COLO668 (cell line): ENCODE data around the gene DKK1.

Experiments
- DNase-seq: peaks from one replicate; lab custom pipeline; 2025; ENCODE audit not compliant: unreplicated experiment; lab: John Stamatoyannopoulos, UW

DKK1 gene

DNA sequence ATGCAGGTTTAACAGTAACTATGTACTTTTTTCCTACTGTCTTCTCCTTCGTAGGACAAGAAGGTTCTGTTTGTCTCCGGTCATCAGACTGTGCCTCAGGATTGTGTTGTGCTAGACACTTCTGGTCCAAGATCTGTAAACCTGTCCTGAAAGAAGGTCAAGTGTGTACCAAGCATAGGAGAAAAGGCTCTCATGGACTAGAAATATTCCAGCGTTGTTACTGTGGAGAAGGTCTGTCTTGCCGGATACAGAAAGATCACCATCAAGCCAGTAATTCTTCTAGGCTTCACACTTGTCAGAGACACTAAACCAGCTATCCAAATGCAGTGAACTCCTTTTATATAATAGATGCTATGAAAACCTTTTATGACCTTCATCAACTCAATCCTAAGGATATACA is 2.4 kb downstream of the DKK1 start:
- DNase-seq, result no peak

DNA sequence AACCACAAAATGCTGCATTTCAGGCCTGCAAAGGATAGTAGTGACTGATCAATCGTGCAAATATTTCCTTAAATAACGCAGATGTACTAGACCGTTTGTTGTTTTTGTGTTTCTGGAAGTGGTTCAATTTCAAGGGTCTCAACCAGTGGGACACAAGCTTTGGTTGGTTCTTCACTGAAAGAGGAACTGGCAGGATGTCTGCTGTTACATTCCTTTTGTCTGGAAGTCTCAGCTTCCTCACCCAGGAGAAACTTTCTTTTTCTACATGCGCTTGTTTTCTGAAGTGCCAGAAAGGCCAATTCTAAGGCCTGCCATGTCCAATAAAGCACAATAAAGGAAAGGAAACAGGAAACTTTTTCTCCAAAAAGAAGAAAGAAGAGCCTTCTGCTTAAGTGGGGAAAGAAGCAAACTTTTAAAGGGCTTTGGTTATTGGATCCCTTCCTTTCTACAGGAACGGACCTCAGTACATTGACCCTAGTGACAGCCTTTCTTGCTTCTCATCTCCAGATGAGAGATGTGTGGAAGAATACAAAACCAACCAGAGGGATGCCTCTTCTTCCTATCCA is 4.1 kb downstream of the DKK1 start:
- DNase-seq, result no peak

DNA sequence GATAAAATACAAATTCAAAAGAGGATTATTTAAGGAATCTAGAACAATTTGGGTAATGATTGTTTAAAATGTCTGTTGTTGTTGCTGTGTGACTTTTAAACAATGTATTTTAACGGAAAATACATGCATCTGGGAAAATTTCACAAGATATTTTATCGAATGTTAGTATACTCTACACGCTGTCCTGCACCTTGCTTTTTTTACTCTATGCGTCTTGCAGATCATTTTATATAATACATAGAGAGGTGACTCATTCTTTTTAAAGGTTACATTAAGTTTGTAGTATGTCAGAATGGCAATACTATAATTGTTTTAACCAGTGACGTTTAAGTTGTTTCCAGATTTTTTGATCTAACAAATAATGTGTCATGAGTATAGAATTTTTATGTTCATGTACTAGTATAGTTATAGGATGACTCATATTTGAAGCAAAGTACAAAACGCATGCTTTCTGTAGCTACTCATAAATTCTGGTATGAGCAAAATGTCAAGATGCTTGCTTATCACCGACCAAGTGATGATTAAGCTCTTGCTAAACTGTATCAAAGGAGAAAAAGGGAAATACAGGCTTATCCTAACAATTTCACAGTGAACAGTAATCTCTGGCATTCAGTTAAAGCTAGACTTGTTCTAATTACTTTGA is 4.9 kb downstream of the DKK1 start:
- DNase-seq, result no peak

DNA sequence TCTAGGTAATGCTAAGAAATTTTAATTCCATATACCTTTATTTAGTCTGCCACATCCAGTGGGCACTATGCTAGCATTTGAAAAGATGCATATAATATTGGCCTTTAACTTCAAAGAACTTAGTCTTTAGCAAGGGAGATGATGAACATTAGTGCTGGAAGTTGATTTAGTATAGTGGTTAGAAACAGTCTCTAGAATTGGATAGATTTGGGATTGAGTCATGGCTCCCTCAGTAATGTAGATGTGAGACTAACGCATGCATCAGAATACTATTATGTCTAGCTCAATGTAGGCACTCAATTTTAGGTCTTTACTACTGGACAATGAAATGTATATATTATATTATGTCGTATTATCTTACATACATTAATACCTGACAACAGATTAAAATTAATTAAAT is 5.8 kb downstream of the DKK1 start:
- no peak for DNase-seq

DNA sequence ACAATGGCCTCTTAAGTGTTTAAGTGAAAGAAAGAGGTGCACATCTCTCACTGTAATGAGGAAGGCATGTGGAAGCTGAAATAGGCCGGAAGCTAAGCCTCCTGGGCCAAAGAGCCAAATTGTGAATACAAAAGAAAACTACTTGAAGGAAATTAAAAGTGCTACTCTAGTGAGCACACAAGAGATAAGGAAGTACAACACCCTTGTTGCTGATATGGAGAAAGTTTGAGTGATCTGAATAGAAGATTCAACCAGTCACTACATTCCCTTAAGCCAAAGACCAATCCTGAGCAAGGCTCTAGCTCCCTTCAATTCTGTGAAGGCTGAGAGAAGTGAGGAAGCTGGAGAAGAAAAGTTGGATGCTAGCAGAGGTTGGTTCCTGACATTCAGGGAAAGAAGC is 8.2 kb downstream of the DKK1 start:
- no peak for DNase-seq

DNA sequence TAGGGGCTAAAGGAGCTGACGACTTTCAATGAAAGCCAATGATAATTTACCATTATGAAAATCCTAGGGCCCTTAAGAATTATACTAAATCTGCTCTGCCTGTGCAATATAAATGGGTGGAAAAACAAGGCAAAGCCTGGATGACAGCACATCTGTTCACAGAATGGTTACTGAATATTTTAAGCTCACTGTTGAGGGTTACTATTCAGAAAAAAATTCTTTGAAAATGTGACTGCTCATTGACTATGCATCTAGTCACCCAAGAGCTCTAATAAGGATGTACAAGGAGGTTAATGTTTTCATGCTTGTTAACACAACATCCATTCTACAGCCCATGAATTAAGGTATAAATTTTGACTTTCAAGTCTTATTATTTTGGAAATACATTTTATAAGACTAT is 8.9 kb downstream of the DKK1 start:
- DNase-seq, result no peak

DNA sequence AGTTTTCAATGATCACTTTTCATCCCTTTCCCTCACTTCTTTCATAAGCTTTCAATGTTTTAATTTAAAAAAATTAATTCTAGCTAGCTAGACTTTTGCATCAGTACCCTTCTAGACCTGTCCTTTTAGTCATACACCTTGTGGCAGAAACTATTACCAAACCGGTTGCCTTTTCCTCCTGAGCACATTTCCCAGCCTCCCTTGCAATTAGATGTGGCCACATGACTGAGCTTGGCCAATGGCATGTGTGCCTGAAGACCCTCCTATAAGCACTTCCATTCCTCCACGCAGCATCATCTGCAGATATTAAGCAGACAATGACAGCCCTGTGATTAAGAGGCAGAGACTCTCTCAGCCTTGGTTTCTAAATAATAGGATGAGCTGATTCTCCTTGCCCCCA is 12.3 kb downstream of the DKK1 start:
- DNase-seq, result no peak

DNA sequence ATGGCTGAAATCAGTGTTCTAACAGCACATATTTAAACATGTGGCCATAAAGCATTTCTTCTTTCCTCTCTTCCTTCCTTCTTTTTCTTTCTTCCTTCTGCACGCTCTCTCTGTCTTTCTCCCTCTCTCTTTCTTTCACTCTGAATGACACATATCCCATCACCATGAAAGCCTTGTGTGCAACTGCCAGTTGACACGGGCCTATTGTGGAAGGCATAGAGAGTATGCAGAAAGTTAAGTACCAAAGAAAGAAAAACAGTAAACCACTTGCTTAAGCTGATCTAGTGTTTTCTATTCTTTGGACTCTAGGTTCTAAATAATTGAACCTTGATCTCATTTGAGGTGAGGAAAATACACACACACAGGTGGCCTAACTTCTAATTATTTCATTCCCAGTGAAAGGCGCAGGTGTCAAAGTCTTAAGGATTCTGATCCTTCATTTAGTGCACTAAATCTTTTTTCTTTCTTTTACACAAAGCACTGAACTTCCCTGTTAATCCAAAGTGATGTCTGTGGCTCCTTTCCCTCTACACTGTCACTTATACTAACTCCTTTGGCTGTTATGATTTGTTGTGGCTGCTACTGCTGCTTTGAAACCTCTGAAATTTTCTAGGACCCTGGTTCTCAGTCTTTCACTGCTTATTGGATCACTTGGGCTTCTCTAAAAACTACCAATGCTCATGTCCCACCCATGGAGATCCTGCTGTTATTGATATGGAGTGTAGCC is 17.7 kb downstream of the DKK1 start:
- no peak for DNase-seq

DNA sequence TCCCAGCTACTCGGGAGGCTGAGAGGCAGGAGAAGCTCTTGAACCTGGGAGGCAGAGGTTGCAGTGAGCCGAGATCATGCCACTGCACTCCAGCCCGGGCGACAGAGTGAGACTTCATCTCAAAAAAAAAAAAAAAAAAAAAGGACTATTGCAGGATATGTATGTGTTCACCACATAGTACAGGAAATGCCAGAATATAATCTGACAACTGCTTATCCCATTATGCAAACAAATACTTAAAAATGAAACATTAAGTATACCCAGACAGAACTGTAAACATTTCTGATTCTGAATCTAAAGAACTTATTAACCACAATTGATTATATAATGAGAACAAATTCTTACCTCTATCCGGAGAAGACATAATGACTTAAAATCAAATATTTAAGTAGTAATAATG is 18.7 kb downstream of the DKK1 start:
- DNase-seq, result no peak

DNA sequence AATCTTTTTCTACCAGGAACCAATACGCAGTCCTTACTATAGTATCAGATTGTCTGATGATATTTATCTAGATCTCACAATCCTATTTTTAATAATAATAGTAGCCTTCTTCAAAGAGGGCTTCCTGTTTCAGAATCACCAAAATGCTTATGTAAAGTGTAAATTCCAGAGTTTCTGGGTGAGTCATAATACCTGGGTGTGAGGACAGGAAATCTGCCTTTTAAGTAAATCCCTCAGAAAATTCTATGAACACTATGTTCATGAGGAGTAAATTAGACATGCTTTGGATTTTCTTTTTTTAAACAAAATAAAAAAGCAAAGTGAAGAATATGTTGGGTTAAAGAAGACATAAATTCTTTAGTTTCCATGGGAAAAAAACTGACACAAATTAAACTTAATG is 20.5 kb downstream of the DKK1 start:
- DNase-seq, result no peak

DNA sequence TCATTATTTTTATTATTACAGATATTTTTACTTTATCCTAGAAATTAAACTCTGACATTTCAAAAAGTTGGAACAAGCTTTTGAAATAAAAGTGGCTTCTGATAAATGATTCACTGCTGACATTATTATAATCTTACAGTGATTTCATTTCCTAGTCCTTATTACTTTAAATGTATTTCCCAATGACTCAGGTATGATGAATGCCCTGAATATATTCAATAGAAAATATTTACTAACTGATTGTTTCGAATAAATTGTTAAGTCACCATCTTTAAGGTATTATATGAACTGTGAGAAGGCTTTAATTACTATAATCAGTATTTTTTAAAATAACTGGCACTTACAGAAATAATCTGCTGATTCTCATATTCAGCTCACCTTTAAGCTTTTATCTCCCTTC is 21.6 kb downstream of the DKK1 start:
- DNase-seq, result no peak

DNA sequence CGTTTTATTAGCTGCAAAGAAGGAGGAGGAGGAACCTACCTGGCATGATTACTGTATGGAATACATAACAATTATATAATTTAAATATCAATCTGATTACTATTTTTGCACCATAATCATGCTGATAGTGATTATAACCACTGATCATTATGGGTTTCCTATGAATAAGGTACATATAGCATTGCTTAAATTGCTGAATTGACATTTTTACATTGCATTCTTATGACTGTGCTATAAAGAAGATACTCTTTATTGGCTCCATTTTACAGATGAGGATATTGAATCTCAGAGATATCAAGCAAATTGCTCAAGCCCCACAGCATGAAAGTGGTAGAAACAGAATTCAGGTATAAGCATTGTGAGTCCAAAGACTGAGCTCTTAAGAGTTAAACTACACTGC is 23.1 kb downstream of the DKK1 start:
- no peak for DNase-seq

DNA sequence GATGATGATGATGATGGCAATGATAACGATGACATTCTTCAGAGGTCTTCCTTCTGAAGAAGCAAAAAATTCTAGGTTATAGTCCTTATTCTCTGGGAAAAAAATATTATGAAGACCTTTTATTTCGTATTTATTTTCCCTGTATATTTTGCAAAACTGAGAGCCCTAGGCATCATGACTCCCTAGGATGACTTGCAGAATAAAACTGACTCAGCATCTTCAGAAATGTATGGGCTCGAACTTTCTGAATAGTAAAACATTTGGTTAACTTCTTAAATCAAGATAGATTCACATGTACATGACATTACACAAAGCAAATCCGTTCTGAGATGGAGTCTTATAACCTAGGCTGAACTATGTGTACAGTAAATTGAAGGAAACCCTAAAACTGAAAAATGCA is 29.4 kb downstream of the DKK1 start:
- DNase-seq, result no peak

DNA sequence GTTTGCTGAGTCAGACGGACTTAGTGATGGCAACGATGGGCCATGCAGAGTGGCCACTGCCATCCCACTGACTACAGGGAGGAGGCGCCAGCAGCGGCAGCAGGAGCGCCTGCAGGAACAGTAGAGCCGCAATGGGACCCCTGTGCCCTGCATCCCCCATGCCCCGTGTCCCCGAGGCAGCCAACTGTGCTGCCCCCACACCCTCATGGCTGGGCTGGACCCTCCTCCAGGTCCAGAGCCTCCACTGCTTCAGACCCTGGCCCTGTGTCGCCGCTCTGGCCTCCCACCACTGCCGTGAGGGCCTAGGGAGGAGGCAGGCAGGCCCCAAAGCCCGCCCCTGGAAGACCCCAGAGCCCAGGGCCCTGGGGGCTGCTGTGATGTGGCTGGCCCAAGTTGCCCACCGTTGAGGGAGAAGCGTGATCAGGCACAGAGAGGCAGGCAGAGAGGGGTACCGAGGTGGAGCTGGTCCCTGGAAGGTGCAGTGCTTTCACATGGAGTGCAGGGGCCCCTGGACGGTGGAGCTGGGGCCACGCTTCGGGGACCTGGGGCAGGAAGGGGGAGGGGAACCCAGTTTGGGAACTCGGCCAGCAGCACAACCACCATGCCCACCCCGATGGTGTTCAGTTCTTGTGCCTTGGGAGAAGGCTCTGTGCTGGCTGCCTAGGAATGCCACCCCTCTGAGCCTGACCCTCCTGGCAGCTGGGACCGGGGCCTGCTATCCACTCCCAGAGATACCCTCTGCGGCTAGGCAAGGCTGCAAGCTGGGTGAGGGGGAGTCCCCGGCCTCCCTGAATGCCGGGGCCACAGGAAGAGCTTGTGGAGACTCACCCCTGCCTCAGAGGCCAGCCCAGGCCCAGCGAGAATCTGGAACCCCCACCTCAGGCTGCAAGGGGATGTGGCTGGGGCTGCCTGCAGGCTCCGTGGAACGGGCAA is 32.6 kb downstream of the DKK1 start:
- DNase-seq, result no peak

DNA sequence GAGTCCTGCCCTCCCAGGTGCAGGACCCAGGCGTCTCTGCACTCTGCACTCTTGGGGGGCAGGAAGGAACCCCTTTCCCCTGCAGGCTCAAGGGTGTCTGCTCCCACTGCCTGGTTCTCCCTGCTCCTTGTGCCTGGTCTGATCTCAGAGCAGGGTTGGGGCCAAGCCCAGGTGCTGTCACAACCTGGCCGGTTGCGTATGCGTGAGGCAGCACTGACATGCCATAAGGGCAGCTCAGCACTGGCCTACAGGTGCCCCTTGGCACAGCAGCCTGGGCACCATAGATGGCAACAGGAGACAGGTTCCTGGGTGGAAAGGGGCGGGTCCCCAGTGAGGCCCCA is 33.2 kb downstream of the DKK1 start:
- DNase-seq, result no peak

DNA sequence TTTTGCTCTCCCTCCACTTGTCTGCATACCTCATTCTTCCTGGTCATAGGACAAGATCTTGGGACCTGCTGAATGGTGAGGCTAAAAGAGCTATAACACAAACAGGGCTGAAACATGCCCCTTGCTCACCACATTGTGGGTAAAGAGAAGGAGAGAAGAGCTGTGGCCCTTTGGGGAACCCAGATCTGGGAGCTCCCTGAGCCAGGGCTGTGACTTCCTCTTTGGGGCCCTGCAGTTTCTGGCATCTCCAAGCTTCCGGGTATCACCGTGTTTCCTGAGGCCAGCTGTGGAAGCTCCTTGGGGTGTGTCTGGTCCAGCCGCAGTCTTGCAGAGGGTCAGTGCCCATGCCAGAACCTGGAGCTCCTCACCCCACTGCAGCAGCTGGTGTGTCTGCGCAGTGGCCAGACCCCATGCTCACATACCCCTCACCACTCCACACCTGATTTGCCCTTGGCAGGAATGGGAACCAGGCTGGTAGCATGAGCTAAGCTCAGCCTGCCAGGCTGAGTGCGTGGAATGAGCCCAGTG is 34.0 kb downstream of the DKK1 start:
- DNase-seq, result no peak

DNA sequence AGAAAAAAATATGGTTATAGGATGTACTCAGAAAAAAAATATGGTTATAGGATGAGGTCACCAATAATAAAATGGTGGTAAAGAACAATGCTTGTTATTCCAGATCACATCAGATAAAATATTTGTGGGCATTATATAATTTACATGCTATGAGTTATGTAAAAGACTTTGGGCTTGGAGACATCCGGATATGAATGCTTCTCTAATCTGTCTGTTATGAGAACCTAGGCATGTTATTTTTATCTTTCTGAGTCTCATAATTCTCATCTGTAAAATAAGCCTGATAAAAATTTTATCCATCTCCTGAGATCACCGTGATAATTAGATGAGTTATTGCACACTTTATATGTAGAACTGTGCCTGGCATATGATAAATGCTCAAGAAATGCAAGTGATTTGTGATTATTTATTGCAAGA is 37.8 kb downstream of the DKK1 start:
- no peak for DNase-seq

DNA sequence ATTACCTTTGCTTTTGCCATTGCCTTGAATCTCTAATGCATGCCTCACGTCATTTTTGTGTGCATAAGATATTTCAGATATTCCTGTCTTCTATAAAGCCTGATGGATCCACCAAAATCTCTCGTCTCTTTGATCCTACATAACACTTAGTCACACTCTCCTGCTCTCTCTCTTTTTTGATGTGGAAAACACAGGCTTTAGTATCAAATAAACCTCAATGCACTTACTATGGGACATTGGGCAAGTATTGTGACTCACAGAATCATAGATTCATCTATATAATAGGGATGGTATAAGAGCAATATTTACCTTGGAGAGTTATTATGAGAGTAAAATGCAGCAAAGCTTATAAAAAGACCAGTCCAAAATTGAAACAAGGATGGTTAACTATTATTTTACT is 39.1 kb downstream of the DKK1 start:
- no peak for DNase-seq

DNA sequence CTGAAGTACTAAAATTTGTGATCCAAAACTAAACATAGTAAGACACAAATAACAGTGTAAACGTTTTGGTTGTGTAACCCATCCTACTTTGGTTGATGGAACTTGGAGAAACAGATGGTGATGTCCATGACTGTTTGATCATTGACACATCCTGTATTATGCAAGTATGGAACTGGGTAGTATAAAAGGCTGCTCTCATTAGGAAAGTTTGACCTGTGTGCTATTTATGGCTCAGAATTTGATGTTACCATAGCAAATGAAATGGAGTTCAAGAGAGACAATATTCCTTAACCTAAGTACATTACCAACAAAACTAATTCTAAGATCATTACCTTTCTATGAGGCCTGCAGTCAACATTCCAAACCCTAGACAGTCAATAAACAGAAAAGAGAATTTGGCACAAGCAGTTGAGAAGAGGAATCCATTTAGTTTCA is 39.9 kb downstream of the DKK1 start:
- DNase-seq, result no peak

DNA sequence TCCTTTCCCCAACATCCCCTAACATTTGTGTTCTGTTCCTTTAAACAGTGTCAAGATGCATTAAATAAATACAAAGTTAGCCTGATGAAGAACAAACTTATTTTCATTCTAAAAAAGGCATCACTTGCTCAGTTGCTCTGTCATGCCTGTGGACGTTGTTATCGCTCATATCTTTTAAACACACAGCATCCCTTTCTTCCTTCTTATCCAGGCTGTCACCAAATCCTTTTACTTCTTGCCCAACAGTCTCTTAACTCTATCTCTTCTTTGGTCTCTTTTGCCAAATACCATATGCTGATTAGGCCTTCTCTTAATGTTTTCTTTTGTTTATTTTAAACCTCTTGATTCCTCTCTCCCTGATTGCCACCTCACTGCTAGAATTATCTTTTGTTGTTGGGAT is 43.9 kb downstream of the DKK1 start:
- no peak for DNase-seq

DNA sequence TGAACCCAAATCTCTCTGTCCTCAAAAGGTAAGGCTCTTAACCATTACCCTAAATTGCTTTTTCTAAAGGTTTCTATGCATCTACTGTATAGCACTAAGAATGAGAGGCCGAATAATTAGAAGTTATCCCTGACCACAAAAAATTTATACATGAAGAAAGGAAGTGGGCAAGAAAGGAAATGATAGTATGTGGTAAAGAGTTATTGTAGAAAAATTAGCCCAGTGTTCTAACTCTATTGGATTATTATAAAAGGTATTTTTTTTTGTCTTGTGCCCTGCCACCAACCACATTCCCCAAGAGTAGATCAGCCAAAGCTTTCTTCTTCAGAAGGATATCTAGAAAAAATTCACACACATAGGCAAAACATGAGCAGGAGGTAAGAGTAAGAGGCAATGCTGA is 45.4 kb downstream of the DKK1 start:
- DNase-seq, result no peak
